Psoas muscle (tissue), 8 donors: ENCODE data around the gene EXOC3L2. TPM values are rescaled to one million over a fixed set of nuclear protein-coding genes. Genes with fewer than 3 reads are reported as not detected.

Source experiments
- ATAC-seq, 4 donors: fragments of 200-7000 bp; cut with Tn5 transposase; one replicate each; pipeline ENCODE4 v1.9.1; 2020; ENCODE audit warnings: moderate library complexity in 3 of 4, mild to moderate bottlenecking in 2 of 4
- DNase-seq, 2 donors: peaks; one replicate each; pipeline ENCODE4 v3.0.0-alpha.2; 2020
- H3K27ac ChIP-seq: fragments of 200-600 bp; one replicate; pipeline ENCODE4 v1.8.0; 2022
- H3K27me3 ChIP-seq, 3 donors: fragments of 200-600 bp in 1 of 3; one replicate each; pipeline versions ENCODE4 v1.6.1 to v1.8.0; 2013 to 2022; ENCODE audit warnings: low read length in 2 of 3, mild to moderate bottlenecking in 2 of 3, moderate library complexity in 1 of 3; ENCODE audit not compliant: insufficient read depth in 3 of 3
- H3K36me3 ChIP-seq, 2 donors: fragments of 200-600 bp in 1 of 2; one replicate each; pipeline versions ENCODE4 v1.6.1 to v1.8.0; 2013 to 2022; ENCODE audit warnings: low read depth in 1 of 2, mild to moderate bottlenecking in 1 of 2, moderate library complexity in 1 of 2; ENCODE audit not compliant: insufficient read depth in 1 of 2
- H3K4me1 ChIP-seq: fragments of 200-600 bp; one replicate; pipeline ENCODE4 v1.8.0; 2022
- H3K4me3 ChIP-seq: fragments of 200-600 bp; one replicate; pipeline ENCODE4 v1.8.0; 2022; ENCODE audit warnings: mild to moderate bottlenecking
- H3K9me3 ChIP-seq: fragments of 200-600 bp; one replicate; pipeline ENCODE4 v1.8.0; 2022
- WGBS, 3 donors: extraction: QIAGEN DNeasy Blood & Tissue Kit; methylation state at CpG; one replicate each; pipeline versions ENCODE4 v1.1.6 to v1.1.7; 2013; 5-methylcytosine and 5-hydroxymethylcytosine counted together
- intact Hi-C, 2 donors: fragments of 100-400 bp; cut with DNase I; formaldehyde crosslinking; loops; one replicate each; pipeline versions ENCODE4 v1.11.0 to v1.14.2; 2022
- polyA plus RNA-seq, 3 donors: library from polyadenylated mRNA; stranded (reverse); fragments of 200-250 nt; gene quantifications; one replicate each; pipeline ENCODE4 v1.2.3, GENCODE V29; 2013
- total RNA-seq, 4 donors: library from RNA; stranded (reverse); fragmentation: NEBNext Ultra II Directional in 2 of 4; extraction: Animal tissue kit (Norgen Biotek cat#: 25700) in 2 of 4; gene quantifications; one replicate each; pipeline versions ENCODE4 v1.2.1 to v1.2.4, GENCODE V29; 2021 to 2023
- TF ChIP-seq, protein P1 (sequence below): fragments of 200-600 bp; IDR thresholded peaks from one replicate; pipeline ENCODE4 v1.8.0; 2022; ENCODE audit warnings: antibody characterized with exemption
- donor health status: healthy with polysubstance abuse.
- donor health status: DM: no; HTN: no; CAD: no; lungs with moderate emphysema.
- donor health status: Bipolar disorder and iron deficiency.
- donor health status: healthy.
- donor health status: DM: yes; HTN: yes; CAD: no.
- donor health status: DM: no; HTN: no; CAD: no.
- donor health status: DM: no; HTN: no; CAD: no.
- donor health status: DM: yes; HTN: yes; CAD: no.

EXOC3L2 gene
- total and polyA plus RNA-seq, 7 donors, result 0.17 to 1.3 (median 0.62) TPM

DNA sequence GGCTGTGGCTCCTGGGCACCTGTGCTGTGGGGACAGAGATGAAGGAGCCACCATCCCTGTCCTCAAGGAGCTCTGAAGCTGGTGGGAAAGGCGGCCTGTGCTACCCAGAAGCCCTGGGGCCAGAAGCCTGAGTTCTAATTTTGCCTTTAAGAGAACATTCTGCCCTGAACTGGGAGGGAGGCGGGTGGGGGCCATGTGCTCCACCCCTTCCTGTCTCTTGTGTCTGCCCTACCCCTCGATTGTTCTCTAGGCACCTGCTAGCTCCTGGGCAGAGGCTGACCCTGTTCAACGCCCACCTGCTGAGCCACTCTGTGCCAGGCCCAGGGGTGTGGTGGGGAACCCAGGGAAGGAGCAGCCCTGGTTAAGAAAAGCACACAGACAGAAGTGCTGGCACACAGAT, 73.0 kb downstream of the EXOC3L2 start:
- 63 to 73% (median 65%) methylated on average over 4 of the region's 4 CpGs for WGBS, 3 donors
- intact Hi-C loops, result no loop called here
- TF ChIP-seq, protein P1, sequence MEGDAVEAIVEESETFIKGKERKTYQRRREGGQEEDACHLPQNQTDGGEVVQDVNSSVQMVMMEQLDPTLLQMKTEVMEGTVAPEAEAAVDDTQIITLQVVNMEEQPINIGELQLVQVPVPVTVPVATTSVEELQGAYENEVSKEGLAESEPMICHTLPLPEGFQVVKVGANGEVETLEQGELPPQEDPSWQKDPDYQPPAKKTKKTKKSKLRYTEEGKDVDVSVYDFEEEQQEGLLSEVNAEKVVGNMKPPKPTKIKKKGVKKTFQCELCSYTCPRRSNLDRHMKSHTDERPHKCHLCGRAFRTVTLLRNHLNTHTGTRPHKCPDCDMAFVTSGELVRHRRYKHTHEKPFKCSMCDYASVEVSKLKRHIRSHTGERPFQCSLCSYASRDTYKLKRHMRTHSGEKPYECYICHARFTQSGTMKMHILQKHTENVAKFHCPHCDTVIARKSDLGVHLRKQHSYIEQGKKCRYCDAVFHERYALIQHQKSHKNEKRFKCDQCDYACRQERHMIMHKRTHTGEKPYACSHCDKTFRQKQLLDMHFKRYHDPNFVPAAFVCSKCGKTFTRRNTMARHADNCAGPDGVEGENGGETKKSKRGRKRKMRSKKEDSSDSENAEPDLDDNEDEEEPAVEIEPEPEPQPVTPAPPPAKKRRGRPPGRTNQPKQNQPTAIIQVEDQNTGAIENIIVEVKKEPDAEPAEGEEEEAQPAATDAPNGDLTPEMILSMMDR, result no peak
- ATAC-seq (no peak), DNase-seq (no peak)
- no peaks in the 10 kb centered on the region for H3K27me3 ChIP-seq
- H3K4me3 ChIP-seq, result no peak overlapping the region
- H3K27ac ChIP-seq, result no peak overlapping the region
- no peaks in the 10 kb centered on the region for H3K9me3 ChIP-seq
- H3K36me3 ChIP-seq, result no peaks in the 10 kb centered on the region
- peaks cover 1% of the 10 kb centered on the region for H3K4me1 ChIP-seq

GRCh38 chr19:45171211-45171623, 74.0 kb downstream of the EXOC3L2 start:
- DNase-seq, result no peak
- TF ChIP-seq, protein P1, result no peak
- Histone ChIP-seq H3K4me1 (no peaks in the 10 kb centered on the region), H3K27ac (no peak overlapping the region), H3K4me3 (no peak overlapping the region), H3K36me3 (no peaks in the 10 kb centered on the region), H3K27me3 (no peaks in the 10 kb centered on the region), H3K9me3 (no peaks in the 10 kb centered on the region)
- 64 to 71% (median 68%) methylated on average over 7 of the region's 7 CpGs for WGBS, 3 donors
- no peak for ATAC-seq
- intact Hi-C loops, result no loop called here

- DNase-seq (no peak), ATAC-seq (no peak)
- TF ChIP-seq, protein P1, result no peak
- H3K36me3 ChIP-seq, result no peaks in the 10 kb centered on the region
- no peaks in the 10 kb centered on the region for H3K27me3 ChIP-seq
- H3K27ac ChIP-seq, result no peak overlapping the region
- H3K9me3 ChIP-seq, result no peaks in the 10 kb centered on the region
- WGBS, 3 donors, result 79 to 86% (median 81%) methylated on average over 20 to 21 of the region's 21 CpGs
- intact Hi-C loops, result no loop called here
- H3K4me1 ChIP-seq, result no peaks in the 10 kb centered on the region
- H3K4me3 ChIP-seq, result no peak overlapping the region
Observed at GRCh38 chr19:45170146-45171106, 74.8 kb downstream of the EXOC3L2 start.

- H3K4me1 ChIP-seq, result no peaks in the 10 kb centered on the region
- ATAC-seq (no peak), DNase-seq (no peak)
- TF ChIP-seq, protein P1, result no peak
- intact Hi-C loops, result no loop called here
- H3K27me3 ChIP-seq, result no peaks in the 10 kb centered on the region
- 92 to 95% (median 92%) methylated on average over 8 to 10 of the region's 10 CpGs for WGBS, 3 donors
- no peak overlapping the region for H3K4me3 ChIP-seq
- H3K36me3 ChIP-seq, result no peaks in the 10 kb centered on the region
- H3K27ac ChIP-seq, result no peak overlapping the region
- no peaks in the 10 kb centered on the region for H3K9me3 ChIP-seq
Observed at GRCh38 chr19:45169602-45170001, 75.6 kb downstream of the EXOC3L2 start.
